Gastroesophageal sphincter (tissue), 3 donors: Measurements from ENCODE around the gene LRP1-AS.

ENCODE experiments used
- CTCF ChIP-seq, 4 experiments: fragments of 200-600 bp in 2 of 4; fragments of 450-650 bp in 2 of 4; sonication (generic) in 1 of 4; IDR thresholded peaks; one replicate each; pipeline ENCODE4 v1.5.1; 2017 to 2019; ENCODE audit warnings: antibody characterized with exemption in 4 of 4, mild to moderate bottlenecking in 2 of 4, moderate library complexity in 2 of 4
- EP300 ChIP-seq: sonication (generic); formaldehyde crosslinking; IDR thresholded peaks from one replicate; pipeline ENCODE4 v1.6.1; 2017; ENCODE audit warnings: antibody characterized with exemption, mild to moderate bottlenecking
- POLR2A ChIP-seq, 2 donors: fragments of 450-650 bp; IDR thresholded peaks; one replicate each; pipeline ENCODE4 v1.6.1; 2017; ENCODE audit warnings: antibody characterized with exemption in 2 of 2, mild to moderate bottlenecking in 2 of 2, moderate library complexity in 1 of 2
- POLR2AphosphoS5 ChIP-seq: sonication (generic); formaldehyde crosslinking; IDR thresholded peaks from one replicate; pipeline ENCODE4 v1.6.1; 2017; ENCODE audit warnings: antibody characterized with exemption

GRCh38 chr12:57177354-57177753 is 29.9 kb upstream of the LRP1-AS start:
- no peak for TF ChIP-seq CTCF (IDR thresholded peaks at IDR 0.05)
- TF ChIP-seq POLR2A (IDR thresholded peaks at IDR 0.05), result no peak
- TF ChIP-seq POLR2AphosphoS5, result no peak
- no peak for TF ChIP-seq EP300
